BJ (cell line): ENCODE measurements around the gene ZBTB46. TPM values are rescaled to one million over a fixed set of nuclear protein-coding genes. Genes with fewer than 3 reads are reported as not detected.
"Not testable (repeated sequence)": the region's sequence is repeated elsewhere in the genome, so short reads cannot be mapped to it uniquely, and the experiment has no call there.

ENCODE experiments used
- CTCF ChIA-PET: fragments of 350-600 bp; formaldehyde crosslinking; extraction: SDS; loops from one replicate; lab custom pipeline; 2021; ENCODE audit warnings: antibody characterized with exemption, inconsistent platforms; lab: Yijun Ruan, JAX
- POLR2A ChIA-PET: fragments of 300-600 bp; sonication (Branson Sonifier 250); formaldehyde crosslinking; extraction: SDS; loops from one replicate; lab custom pipeline; 2021; ENCODE audit warnings: antibody characterized with exemption; lab: Charles Lee
- DNase-seq: peaks from one replicate; pipeline ENCODE4 v3.0.0-alpha.2; 2011; ENCODE audit warnings: low read depth
- H3K27me3 ChIP-seq: 2 replicates; pipeline ENCODE4 v1.6.0; 2011; ENCODE audit warnings: low read length; ENCODE audit not compliant: control insufficient read depth, insufficient read depth
- H3K36me3 ChIP-seq: 2 replicates; pipeline ENCODE4 v1.5.1; 2011; ENCODE audit warnings: low read length; ENCODE audit not compliant: control insufficient read depth, insufficient read depth
- H3K4me3 ChIP-seq: 2 replicates; pipeline ENCODE4 v1.5.1; 2011; ENCODE audit warnings: low read depth, mild to moderate bottlenecking, control low read depth, low read length
- CTCF ChIP-seq: IDR thresholded peaks from 2 replicates; pipeline ENCODE4 v1.5.1; 2011; ENCODE audit warnings: low read depth, mild to moderate bottlenecking, control low read depth, inconsistent platforms, low read length, moderate library complexity; ENCODE audit not compliant: insufficient read depth
- polyA plus RNA-seq: library from polyadenylated mRNA; depleted of rRNA; stranded (reverse); fragments of >200 nt; gene quantifications from 2 replicates; pipeline ENCODE4 v1.2.3, GENCODE V29; 2011

The ZBTB46 gene
- polyA plus RNA-seq, 1 experiment, result 0.32 TPM

GRCh38 chr20:63873477-63873971, 42.5 kb upstream of the ZBTB46 start:
- Histone ChIP-seq H3K27me3 (no peaks in the 10 kb centered on the region), H3K4me3 (no peak overlapping the region), H3K36me3 (peaks cover 42% of the 10 kb centered on the region)
- no peak for TF ChIP-seq CTCF
- ChIA-PET CTCF (no interaction called here), POLR2A (interaction anchor here (0.6 kb wide), 1 partner anchor 83 kb away, joined by 4 read pairs; the partner anchor contains the start of gene UCKL1)
- DNase-seq, result no peak

- Histone ChIP-seq H3K4me3 (no peak overlapping the region), H3K27me3 (no peaks in the 10 kb centered on the region), H3K36me3 (peaks cover 15% of the 10 kb centered on the region)
- ChIA-PET POLR2A (no interaction called here), CTCF (interaction anchor here (0.8 to 1.3 kb wide), 2 partner anchors 82 to 93 kb away, joined by 3 to 6 read pairs; no protein-coding TSS in a partner anchor)
- no peak for TF ChIP-seq CTCF
- DNase-seq, result no peak
Observed at GRCh38 chr20:63868264-63868663, 37.2 kb upstream of the ZBTB46 start.

GRCh38 chr20:63867042-63867441, 36.0 kb upstream of the ZBTB46 start:
- H3K27me3 ChIP-seq, DNase-seq, POLR2A ChIA-PET, H3K4me3 ChIP-seq: not testable (repeated sequence)
- H3K36me3 ChIP-seq, result peaks cover 22% of the 10 kb centered on the region
- CTCF ChIA-PET, result interaction anchor here (2.3 kb wide), 1 partner anchor 108 kb away, joined by 13 read pairs; no protein-coding TSS in a partner anchor

- Histone ChIP-seq H3K4me3 (peak within 1 kb of the TSS; percentile 85), H3K36me3 (peaks cover 27% of the 10 kb centered on the region), H3K27me3 (no peaks in the 10 kb centered on the region)
- CTCF ChIA-PET, result interaction anchor here (0.8 to 4.0 kb wide), 15 partner anchors 11 to 328 kb away, joined by 3 to 31 read pairs (median 4); partner anchors contain the start of gene PTK6
- POLR2A ChIA-PET, result interaction anchor here (0.6 to 1.0 kb wide), 5 partner anchors 80 to 592 kb away, joined by 3 to 11 read pairs (median 6); partner anchors contain the start of genes ARFGAP1, HELZ2 and PRPF6
- no peak for TF ChIP-seq CTCF
- peak; percentile 87 for DNase-seq
Observed at GRCh38 chr20:63864978-63865640, 34.0 kb upstream of the ZBTB46 start, which contains the start of gene TPD52L2. TPD52L2 (plus strand) TSS chr20:63865270; CDS start chr20:63865366, 96 bp downstream.

- peak overlapping the region; percentile 85 for H3K4me3 ChIP-seq
- H3K27me3 ChIP-seq, result no peaks in the 10 kb centered on the region
- H3K36me3 ChIP-seq, result peaks cover 25% of the 10 kb centered on the region
- TF ChIP-seq CTCF, result no peak
- no peak for DNase-seq
- CTCF ChIA-PET, result interaction anchor here (0.8 to 4.0 kb wide), 13 partner anchors 10 to 327 kb away, joined by 3 to 31 read pairs (median 4); partner anchors contain the start of gene PTK6
- POLR2A ChIA-PET, result interaction anchor here (0.6 to 1.0 kb wide), 2 partner anchors 116 to 290 kb away, joined by 3 to 6 read pairs; partner anchors contain the start of genes HELZ2 and PRPF6
Observed at GRCh38 chr20:63864545-63864977, 33.5 kb upstream of the ZBTB46 start.
